Measurements from ENCODE around the gene BCL2. TPM values are rescaled to one million over a fixed set of nuclear protein-coding genes. Genes with fewer than 3 reads are reported as not detected.

Gene BCL2
- total RNA-seq, 1 experiment from 2014 or later, result 2.5 TPM

DNA sequence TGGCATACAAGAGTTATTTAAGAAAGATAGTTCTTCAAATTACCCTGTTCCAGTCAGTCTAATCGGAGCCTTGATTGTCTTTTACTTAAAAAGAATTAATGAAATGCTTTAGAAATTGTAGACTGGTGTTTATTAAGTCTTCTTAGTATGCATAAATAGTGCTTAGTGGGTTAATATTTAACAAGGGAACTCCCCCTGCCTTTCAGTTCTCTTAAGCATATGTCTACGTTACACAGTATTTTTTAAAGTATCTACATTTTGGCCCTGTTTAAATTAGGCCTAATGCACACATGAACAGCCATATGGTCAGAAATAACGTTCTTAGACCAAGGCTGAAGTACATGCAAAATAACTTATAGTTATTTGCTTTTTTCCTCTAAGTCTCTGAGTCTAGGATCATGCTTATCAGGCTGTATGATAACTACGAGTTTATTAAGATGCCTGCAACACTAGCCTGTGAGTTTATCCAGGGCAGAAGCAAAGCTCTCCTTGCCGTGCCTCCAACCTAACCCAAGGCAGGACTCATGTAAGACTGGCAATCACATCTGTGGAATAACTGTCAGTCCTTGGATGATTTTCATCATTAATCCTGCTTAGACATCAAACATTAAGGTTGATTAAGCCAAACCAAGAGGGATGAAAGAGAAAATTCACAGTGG lies 6.7 kb downstream of the BCL2 start:
- no peak for ATAC-seq
- H3K9ac ChIP-seq (ENCODE audit: low read length), result no peak overlapping the region
- CTCF ChIA-PET, result no interaction called here
- H3K27ac ChIP-seq (ENCODE audit: low read depth, low read length), result no peak overlapping the region
- no TSS peak for BruUV-seq (replicated peaks)
- 0 out of 2 replicates have a peak, but pooled peaks cover 5% of the 10 kb centered on the region for H3K27me3 ChIP-seq (ENCODE audit: insufficient read depth, low read length)
- POLR2A ChIA-PET, result no interaction called here
- no peaks in the 10 kb centered on the region for H3K79me2 ChIP-seq (ENCODE audit: insufficient read depth, low read length)
- intact Hi-C loops (cut with micrococcal nuclease), result no loop called here
- H3K4me1 ChIP-seq (ENCODE audit: control insufficient read depth in 1 of 2, insufficient read depth in 2 of 2, low read length in 2 of 2), result no peaks in the 10 kb centered on the region
- no peaks in the 10 kb centered on the region for H3K36me3 ChIP-seq (ENCODE audit: control insufficient read depth in 1 of 2, insufficient read depth in 2 of 2, low read length in 2 of 2)
- TF ChIP-seq, protein P1, sequence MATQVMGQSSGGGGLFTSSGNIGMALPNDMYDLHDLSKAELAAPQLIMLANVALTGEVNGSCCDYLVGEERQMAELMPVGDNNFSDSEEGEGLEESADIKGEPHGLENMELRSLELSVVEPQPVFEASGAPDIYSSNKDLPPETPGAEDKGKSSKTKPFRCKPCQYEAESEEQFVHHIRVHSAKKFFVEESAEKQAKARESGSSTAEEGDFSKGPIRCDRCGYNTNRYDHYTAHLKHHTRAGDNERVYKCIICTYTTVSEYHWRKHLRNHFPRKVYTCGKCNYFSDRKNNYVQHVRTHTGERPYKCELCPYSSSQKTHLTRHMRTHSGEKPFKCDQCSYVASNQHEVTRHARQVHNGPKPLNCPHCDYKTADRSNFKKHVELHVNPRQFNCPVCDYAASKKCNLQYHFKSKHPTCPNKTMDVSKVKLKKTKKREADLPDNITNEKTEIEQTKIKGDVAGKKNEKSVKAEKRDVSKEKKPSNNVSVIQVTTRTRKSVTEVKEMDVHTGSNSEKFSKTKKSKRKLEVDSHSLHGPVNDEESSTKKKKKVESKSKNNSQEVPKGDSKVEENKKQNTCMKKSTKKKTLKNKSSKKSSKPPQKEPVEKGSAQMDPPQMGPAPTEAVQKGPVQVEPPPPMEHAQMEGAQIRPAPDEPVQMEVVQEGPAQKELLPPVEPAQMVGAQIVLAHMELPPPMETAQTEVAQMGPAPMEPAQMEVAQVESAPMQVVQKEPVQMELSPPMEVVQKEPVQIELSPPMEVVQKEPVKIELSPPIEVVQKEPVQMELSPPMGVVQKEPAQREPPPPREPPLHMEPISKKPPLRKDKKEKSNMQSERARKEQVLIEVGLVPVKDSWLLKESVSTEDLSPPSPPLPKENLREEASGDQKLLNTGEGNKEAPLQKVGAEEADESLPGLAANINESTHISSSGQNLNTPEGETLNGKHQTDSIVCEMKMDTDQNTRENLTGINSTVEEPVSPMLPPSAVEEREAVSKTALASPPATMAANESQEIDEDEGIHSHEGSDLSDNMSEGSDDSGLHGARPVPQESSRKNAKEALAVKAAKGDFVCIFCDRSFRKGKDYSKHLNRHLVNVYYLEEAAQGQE (IDR thresholded peaks at IDR 0.05; ENCODE audit: low read depth), result no peak
- no peak for TF ChIP-seq ZFX (IDR thresholded peaks at IDR 0.05)
- no peak for TF ChIP-seq EZH2phosphoT487 (IDR thresholded peaks at IDR 0.05; ENCODE audit: borderline replicate concordance)
- TF ChIP-seq ELF1 (IDR thresholded peaks at IDR 0.05; ENCODE audit: borderline replicate concordance, low read depth), result no peak
- TF ChIP-seq FOSL1 (IDR thresholded peaks at IDR 0.05; ENCODE audit: low read depth), result no peak
- no peak for TF ChIP-seq JUND (IDR thresholded peaks at IDR 0.05)
- TF ChIP-seq SRF (IDR thresholded peaks at IDR 0.05; ENCODE audit: low read depth), result no peak
- TF ChIP-seq, protein P2, sequence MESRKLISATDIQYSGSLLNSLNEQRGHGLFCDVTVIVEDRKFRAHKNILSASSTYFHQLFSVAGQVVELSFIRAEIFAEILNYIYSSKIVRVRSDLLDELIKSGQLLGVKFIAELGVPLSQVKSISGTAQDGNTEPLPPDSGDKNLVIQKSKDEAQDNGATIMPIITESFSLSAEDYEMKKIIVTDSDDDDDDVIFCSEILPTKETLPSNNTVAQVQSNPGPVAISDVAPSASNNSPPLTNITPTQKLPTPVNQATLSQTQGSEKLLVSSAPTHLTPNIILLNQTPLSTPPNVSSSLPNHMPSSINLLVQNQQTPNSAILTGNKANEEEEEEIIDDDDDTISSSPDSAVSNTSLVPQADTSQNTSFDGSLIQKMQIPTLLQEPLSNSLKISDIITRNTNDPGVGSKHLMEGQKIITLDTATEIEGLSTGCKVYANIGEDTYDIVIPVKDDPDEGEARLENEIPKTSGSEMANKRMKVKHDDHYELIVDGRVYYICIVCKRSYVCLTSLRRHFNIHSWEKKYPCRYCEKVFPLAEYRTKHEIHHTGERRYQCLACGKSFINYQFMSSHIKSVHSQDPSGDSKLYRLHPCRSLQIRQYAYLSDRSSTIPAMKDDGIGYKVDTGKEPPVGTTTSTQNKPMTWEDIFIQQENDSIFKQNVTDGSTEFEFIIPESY (IDR thresholded peaks at IDR 0.05; ENCODE audit: extremely low read depth, insufficient replicate concordance, low read length), result no peak
- no peak for TF ChIP-seq SIN3A (IDR thresholded peaks at IDR 0.05; ENCODE audit: low read depth)
- TF ChIP-seq TCF7L2 (IDR thresholded peaks at IDR 0.05; ENCODE audit: borderline replicate concordance, extremely low read depth, insufficient read depth, insufficient read length), result no peak
- TF ChIP-seq POLR2A (IDR thresholded peaks at IDR 0.05; ENCODE audit: borderline replicate concordance, extremely low read depth, insufficient read depth, insufficient read length), result no peak
- no peak for TF ChIP-seq EGR1 (IDR thresholded peaks at IDR 0.05; ENCODE audit: low read depth)
- TF ChIP-seq POLR2AphosphoS5 (IDR thresholded peaks at IDR 0.05; ENCODE audit: low read depth, low read length), result no peak
- TF ChIP-seq, protein P3, sequence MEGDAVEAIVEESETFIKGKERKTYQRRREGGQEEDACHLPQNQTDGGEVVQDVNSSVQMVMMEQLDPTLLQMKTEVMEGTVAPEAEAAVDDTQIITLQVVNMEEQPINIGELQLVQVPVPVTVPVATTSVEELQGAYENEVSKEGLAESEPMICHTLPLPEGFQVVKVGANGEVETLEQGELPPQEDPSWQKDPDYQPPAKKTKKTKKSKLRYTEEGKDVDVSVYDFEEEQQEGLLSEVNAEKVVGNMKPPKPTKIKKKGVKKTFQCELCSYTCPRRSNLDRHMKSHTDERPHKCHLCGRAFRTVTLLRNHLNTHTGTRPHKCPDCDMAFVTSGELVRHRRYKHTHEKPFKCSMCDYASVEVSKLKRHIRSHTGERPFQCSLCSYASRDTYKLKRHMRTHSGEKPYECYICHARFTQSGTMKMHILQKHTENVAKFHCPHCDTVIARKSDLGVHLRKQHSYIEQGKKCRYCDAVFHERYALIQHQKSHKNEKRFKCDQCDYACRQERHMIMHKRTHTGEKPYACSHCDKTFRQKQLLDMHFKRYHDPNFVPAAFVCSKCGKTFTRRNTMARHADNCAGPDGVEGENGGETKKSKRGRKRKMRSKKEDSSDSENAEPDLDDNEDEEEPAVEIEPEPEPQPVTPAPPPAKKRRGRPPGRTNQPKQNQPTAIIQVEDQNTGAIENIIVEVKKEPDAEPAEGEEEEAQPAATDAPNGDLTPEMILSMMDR (IDR thresholded peaks at IDR 0.05 in 2 of 3, conservative IDR thresholded peaks at IDR 0.05 in 1 of 3; ENCODE audit: borderline replicate concordance in 1 of 3, insufficient read depth in 1 of 3, low read depth in 2 of 3, low read length in 2 of 3), result no peak
- TF ChIP-seq CBX3 (IDR thresholded peaks at IDR 0.05; ENCODE audit: low read depth), result no peak
- no peaks in the 10 kb centered on the region for H3K9me3 ChIP-seq (ENCODE audit: control insufficient read depth in 1 of 2, insufficient read depth in 1 of 2, low read depth in 1 of 2, low read length in 2 of 2)
- DNase-seq (ENCODE audit: low read depth, low spot score), result no peak
- RAD21 ChIA-PET (ENCODE audit: low non-redundant PET in 1 of 2, low total read pairs in 2 of 2, uncharacterized antibody in 2 of 2, unreplicated experiment in 2 of 2), result no interaction called here
- H4K20me1 ChIP-seq (ENCODE audit: insufficient read depth), result no peaks in the 10 kb centered on the region
- no peaks in the 10 kb centered on the region for H3K9me2 ChIP-seq (ENCODE audit: insufficient read depth)
- H3K4me3 ChIP-seq (replicated peaks in 1 of 2; ENCODE audit: low read depth in 1 of 2, low read length in 2 of 2), result no peak overlapping the region
- no peak overlapping the region for H3K4me2 ChIP-seq (ENCODE audit: low read length)
- no peak overlapping the region for H2AFZ ChIP-seq (ENCODE audit: low read depth, low read length, poor library complexity, severe bottlenecking)
